HG03108 (cell line): ENCODE results near the gene SMAD3.
A peak's percentile ranks its signal among the peaks of the same experiment; 100 is the strongest.

Experiments
- ATAC-seq: cut with Tn5 transposase; IDR thresholded peaks from one replicate; pipeline ENCODE4 v1.9.1; 2021; ENCODE audit warnings: moderate library complexity; ENCODE audit not compliant: unreplicated experiment

Gene SMAD3

GRCh38 chr15:67124911-67125588 lies 59.6 kb downstream of the SMAD3 start:
- no peak for ATAC-seq

DNA sequence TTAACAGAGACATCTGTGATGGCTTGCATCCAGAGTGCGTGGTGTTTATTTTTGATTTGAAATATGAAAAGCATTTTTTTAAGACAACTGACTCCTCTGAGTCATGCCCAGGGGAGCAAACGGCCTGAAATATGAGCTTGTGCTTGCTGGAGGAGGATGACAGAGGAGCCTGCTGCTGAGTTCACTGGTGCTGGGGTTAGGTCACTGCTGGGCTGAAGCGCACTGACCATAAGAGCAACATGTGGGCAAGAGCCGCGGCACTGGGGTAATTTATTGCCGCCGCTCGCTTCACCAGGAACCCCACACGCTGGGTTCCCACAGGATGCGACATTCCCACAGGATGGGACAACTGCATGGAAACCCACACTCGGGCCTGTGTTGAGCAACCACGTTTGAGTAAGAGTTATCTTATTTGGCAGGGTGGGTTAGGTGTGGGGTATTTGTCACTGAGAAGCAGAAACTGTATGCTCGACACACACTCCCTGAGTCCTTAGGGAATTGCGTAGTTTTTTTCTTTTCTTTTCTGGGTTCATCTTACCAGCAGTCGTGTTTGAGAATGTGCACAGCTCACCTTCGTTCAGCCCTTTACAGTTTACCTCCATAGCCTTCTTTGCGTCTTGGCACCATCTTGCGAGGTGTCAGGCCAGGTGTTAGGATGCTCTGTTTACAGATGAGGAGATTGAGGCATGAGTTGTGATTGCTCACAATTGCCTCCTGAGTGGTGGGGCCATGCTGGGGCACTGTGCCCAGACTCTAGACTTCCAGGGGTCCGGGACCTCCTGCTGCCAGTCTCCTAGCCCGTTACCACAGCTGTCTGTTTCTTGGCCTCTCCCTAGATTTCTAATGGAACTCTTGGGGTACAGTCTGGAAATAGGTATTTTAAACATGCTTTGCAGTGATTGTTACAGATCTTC lies 60.4 kb downstream of the SMAD3 start:
- ATAC-seq: no peak

DNA sequence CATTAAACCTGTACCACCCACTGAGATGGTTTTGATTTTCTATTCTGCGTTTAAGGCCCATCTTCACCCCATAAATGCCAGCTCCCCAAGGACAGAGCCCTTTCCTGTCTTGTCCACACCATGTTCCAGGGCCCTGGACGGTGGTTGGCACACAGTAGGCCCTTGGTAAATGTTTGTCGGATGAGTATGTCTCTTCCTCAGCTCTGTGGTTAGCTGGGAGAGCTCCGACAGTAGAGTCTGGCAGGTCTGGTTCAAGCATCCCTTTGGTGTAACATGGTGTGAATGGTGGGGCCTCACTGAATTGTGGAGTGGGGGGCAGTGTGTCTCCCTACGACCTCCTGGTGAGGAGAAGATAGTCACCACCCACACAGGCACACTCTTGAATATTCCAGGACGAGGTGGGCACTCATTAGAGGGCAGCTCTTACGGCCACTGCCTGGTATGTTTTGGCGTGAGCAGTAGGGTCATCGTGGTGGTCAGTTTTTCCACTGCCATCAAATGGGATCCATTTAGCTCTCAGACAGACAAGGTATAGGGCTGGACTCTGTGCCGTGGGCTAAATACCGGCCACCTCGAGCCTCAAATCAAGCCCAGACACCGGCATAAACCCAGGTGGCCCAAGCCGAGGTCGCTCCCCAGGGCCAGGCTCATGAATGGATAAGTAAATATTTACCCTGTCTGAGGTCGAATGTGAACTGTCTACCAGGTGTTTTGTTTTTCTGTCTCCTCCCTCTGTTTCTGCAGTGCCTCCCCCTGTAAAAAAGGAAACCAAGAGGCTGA lies 61.3 kb downstream of the SMAD3 start:
- no peak for ATAC-seq

- no peak for ATAC-seq
These were observed 61.9 kb downstream of the SMAD3 start for GRCh38 chr15:67127331-67127664.

DNA sequence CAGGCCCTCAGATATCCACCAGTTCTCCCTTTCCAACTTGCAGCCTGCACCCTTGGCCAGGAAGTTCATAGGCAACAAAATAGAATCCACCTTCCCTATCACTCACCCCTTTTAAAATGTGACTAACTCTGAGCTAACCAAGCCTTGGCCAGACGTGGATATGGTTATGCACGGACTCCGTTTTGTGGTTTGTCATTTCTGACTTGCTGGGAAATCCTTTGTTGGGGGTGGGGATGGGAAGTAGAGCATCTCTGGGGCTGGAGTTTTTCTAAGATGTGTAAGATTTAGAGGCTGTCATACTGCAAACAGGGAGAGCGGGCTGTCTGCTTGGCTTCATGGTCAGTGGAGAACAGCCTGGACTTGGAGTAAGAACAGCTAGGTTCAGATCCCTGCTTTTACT lies 62.6 kb downstream of the SMAD3 start:
- no peak for ATAC-seq

- ATAC-seq: no peak
These were observed 64.8 kb downstream of the SMAD3 start for GRCh38 chr15:67130166-67130565.

GRCh38 chr15:67130673-67131601 lies 65.5 kb downstream of the SMAD3 start:
- ATAC-seq: no peak

GRCh38 chr15:67132276-67132675 lies 66.9 kb downstream of the SMAD3 start:
- ATAC-seq: no peak

- no peak for ATAC-seq
These were observed 67.6 kb downstream of the SMAD3 start for GRCh38 chr15:67133026-67133425.

DNA sequence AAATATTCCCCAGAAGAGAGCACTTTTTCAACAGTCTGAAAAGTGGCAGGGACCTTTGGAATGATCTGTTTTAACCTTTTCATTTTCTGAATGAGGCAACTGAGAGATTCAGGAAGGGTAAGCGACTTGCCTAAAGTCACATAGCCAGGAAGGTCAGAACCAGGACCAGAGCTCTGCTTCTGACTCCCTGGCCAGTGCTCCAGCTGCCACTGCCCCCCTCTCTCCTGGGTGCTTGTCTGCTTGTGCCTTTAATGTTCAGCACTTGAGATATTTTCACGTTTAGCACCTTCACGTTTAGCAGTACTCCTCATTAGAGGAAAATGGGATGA lies 68.3 kb downstream of the SMAD3 start:
- no peak for ATAC-seq

GRCh38 chr15:67134067-67134838 lies 68.9 kb downstream of the SMAD3 start:
- peak; percentile 69 for ATAC-seq

DNA sequence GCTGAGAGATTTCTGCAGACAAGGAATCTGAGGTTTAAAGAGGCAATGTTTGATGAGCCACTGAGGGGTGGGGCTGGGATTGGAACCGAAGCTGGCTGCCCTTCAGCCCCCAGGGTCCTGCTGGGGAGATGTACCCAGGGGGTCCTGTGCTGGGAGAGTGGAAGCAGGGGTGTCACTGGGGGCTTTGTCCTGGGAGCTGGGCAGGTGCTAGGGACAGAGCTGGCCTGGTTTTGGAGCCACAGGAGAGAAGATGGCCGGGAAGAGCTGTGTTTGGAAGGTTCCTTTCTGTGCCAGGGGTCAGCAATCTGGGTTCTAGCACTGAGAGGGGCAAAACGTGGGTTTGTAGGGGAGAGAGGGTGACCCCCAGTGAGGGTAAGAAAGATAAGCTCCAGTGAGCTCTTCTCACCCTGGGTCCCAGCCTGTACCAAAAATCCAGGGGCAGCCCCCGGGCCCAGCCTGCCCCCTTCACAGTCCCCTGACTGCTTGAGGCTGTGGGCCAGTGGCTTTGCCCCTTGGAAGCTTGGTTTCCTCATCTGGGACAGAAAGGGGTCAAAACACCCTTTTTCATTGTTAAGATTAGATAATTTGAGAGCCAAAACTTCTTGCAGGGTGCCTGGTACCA lies 69.6 kb downstream of the SMAD3 start:
- ATAC-seq: no peak

DNA sequence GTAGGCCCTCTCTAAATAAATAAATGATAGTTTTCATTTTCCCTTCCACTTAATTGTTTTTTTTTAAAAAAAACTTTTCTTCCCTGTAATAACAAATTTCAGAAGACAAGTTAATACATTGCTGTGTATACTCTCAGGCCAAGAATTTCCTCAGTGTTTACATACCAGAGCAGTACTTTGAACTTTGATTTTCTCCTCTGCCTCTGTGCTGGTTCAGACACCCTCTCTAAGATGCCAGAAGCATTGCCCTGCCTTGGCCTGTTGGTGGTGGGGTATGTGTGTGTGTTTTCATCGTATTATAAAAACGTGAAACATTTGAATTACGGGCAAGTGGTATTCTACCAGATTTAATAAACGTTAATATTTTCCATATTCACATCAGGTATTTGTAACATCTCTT lies 70.1 kb downstream of the SMAD3 start:
- no peak for ATAC-seq

DNA sequence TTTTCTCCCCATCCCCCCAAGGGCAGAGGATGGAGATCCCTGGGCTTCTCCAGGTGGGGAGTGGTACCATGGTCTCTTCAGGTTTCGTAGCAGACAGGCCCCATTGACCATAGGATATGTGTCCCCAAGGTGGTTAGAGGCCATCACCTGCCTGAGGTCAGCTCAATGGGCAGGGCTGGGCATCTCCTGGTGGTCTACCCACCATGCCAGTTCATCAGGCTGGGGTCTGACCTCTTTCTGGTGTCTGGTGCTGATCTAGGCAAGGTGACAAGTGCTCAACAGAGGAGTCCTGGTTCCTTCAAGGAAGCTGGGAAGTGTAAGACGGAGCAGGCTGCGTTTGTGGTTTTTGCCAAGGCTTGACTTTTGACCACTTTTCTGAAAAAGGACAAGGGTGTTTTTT lies 71.4 kb downstream of the SMAD3 start:
- ATAC-seq: no peak

DNA sequence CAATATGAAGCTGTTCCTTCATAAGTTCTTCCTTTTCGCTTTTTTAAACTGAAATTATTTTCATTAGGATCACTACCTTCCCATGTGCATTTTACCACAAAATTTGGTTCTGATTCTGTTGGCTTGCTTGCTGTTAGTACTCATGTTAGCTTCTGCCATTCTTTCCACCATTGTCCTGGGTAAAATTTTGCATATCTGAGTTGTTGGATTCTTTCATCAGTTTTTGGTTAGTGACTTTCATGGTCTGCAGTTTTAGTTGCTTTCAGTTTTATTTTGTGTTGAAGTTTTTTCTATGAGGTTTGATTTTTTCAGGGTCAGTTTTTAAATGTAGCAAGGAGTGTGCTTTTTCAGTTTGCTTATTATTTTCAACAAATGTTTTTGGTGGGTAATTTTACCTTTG lies 71.9 kb downstream of the SMAD3 start:
- no peak for ATAC-seq

DNA sequence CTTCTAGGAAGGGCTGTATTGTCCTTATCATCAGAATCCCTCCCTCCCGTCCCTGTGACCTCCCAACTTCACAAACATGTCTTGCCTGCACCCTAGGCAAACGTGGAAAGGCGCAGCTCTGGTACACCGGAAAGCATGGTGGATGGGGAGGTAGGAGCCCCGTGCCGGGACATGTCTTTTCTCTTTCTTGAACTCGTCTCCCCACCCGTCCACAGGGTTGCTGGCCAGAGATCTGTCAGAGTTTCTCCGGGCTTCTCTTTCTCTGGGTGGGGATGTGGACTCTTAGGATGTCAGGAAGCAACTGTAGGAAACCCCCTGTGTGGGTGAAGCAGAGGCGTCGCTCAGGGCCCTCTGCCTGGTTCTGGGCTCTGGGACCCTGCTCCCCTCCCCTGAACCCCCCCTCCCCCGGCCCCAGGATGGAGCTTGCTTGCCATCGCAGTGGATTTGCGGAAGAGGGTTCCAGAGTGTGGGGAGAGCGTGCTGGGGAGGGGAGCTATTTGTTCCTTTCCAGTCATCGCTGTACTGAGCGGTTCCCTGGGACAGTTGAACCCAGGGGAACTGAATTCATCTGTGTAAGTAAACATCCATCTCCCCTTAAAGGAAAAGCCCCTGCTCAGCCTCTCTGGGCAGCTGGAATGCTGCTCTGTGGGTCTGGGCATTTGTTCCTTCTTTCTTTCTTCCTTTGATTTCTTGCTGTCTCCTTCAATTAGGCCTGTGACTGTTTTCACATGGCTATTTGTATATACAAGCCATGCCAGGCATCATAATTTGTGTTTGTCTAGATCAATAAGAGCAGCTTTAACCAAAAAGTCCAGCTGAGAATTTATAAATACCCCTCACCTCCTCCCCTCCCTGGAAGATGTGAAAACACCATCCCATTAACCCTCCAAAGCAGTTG lies 72.8 kb downstream of the SMAD3 start:
- no peak for ATAC-seq

DNA sequence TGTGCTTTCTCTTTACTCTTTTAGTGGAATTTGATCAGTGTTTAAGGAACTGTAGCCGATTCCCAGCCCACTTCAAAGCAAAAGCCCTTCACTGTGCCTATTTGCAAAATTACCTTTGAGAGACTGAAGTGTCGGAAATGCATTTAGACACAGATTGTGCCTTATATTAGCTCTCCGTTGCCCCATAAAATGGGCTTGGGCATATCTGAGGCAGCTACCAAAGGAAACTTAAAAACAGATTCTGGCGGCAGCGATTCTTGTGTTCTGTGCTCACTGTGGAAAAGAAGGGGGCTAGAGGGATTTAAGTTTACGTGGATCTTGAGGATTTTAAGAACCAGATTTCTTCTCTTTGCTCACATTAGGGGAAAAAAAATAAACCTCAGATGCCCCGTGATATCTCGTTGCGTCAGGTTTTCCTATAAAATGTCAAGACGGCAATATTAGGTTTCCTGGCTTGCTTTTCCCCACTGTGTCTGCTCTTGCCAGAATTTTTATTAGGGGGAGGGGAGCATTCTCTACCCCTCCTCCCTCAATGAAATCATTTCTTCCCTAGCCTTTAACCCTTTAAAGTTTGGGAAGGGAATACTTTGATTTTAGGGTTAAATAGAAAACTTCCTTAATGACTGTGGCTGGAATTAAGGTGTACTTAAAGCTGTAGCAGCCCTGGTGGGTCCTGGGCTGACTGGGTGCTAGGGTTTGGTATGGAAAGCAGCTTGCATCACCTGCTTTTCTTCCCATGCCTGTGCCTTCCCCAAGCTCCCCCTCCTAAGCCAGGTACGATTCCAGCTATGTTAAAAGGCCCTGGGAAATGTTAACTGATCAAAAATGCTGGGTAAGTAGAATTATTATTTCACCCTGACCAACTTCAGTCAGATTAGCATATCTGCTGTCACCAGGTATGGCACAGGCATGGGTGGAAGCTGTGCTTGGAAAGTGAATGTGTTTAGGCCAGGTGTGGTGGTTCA lies 73.8 kb downstream of the SMAD3 start:
- ATAC-seq: no peak
